ENCODE results near the gene CALCR. TPM values are rescaled to one million over a fixed set of nuclear protein-coding genes. Genes with fewer than 3 reads are reported as not detected.
"Not testable (repeated sequence)": the region's sequence is repeated elsewhere in the genome, so short reads cannot be mapped to it uniquely, and the experiment has no call there.

The CALCR gene
- total RNA-seq, 1 experiment from 2014 or later: not detected

DNA sequence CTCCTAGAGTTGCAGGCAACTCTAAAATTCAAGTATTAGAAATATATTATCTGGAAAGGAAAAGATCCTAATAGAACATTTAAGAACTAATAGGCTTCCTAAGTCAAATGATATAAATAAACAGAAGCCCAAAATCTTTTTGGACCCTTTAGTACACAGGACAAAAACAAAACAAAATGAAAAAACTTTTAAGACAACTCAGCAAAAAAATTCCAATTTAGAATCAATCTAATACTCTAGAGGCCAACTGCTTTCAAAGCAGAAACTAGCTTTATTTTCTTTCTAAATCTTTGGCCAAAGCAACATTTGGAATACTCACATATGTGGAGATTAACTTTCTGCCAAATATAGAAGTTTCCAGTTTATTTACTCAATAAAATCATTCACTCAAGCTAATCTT is 65.2 kb downstream of the CALCR start:
- Mint-ChIP-seq H3K27ac (ENCODE audit: unreplicated experiment) (no peak overlapping the region), H3K36me3 (ENCODE audit: insufficient read depth, unreplicated experiment) (no peaks in the 10 kb centered on the region), H3K4me3 (ENCODE audit: unreplicated experiment) (no peak overlapping the region), H3K27me3 (ENCODE audit: insufficient read depth, unreplicated experiment) (peaks cover 21% of the 10 kb centered on the region), H3K9me3 (ENCODE audit: unreplicated experiment) (no peaks in the 10 kb centered on the region), H3K4me1 (ENCODE audit: low read depth, unreplicated experiment) (no peaks in the 10 kb centered on the region)
- H3K4me1 ChIP-seq: no peaks in the 10 kb centered on the region
- no peak for TF ChIP-seq CTCF (IDR thresholded peaks at IDR 0.05; ENCODE audit: insufficient read depth in 1 of 2, low read depth in 1 of 2, low read length in 1 of 2, severe bottlenecking in 1 of 2, unreplicated experiment in 1 of 2)
- ChIA-PET POLR2A (no interaction called here), CTCF (no interaction called here)
- DNase-seq: no peak
- H3K9me3 ChIP-seq: no peaks in the 10 kb centered on the region
- intact Hi-C loops (cut with micrococcal nuclease; ENCODE audit: unreplicated experiment): no loop called here
- H3K27me3 ChIP-seq (replicated peaks; ENCODE audit: control insufficient read depth, insufficient read depth, low read length): peaks cover 1% of the 10 kb centered on the region; the same call in 1 of the 2 replicates
- H3K4me3 ChIP-seq (ENCODE audit: low read depth, low read length): no peak overlapping the region
- H3K36me3 ChIP-seq (ENCODE audit: control insufficient read depth, insufficient read depth, low read length): no peaks in the 10 kb centered on the region
- no TSS peak for BruUV-seq (replicated peaks)

DNA sequence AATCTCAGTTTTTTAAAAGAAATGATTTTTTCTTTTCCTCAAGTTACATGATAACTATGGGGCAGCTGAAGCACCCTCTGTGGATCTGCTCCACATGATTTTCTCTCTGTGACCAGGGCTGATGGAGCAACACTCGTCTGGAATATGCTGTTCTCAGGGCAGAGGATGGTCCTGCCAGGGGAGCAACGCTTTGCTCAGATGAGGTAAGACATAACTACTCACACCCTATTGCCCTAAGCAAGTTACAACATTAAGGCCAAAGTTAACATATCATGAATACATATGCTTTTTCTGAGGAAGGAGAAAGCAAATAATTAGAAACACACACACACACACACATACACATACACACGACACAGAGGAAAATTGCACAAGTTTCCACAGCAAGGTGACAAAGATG is 71.4 kb downstream of the CALCR start:
- no peak overlapping the region for H3K4me3 Mint-ChIP-seq (ENCODE audit: unreplicated experiment)
- no peak for TF ChIP-seq CTCF (IDR thresholded peaks at IDR 0.05; ENCODE audit: insufficient read depth in 1 of 2, low read depth in 1 of 2, low read length in 1 of 2, severe bottlenecking in 1 of 2, unreplicated experiment in 1 of 2)
- peaks cover 1% of the 10 kb centered on the region; the same call in 1 of the 2 replicates for H3K27me3 ChIP-seq (replicated peaks; ENCODE audit: control insufficient read depth, insufficient read depth, low read length)
- H3K4me1 Mint-ChIP-seq (ENCODE audit: low read depth, unreplicated experiment): no peaks in the 10 kb centered on the region
- no peaks in the 10 kb centered on the region for H3K36me3 ChIP-seq (ENCODE audit: control insufficient read depth, insufficient read depth, low read length)
- BruUV-seq (replicated peaks): no TSS peak
- H3K4me3 ChIP-seq (ENCODE audit: low read depth, low read length): no peak overlapping the region
- peaks cover 23% of the 10 kb centered on the region for H3K27me3 Mint-ChIP-seq (ENCODE audit: insufficient read depth, unreplicated experiment)
- no peaks in the 10 kb centered on the region for H3K9me3 ChIP-seq
- H3K9me3 Mint-ChIP-seq (ENCODE audit: unreplicated experiment): no peaks in the 10 kb centered on the region
- H3K27ac Mint-ChIP-seq (ENCODE audit: unreplicated experiment): no peak overlapping the region
- POLR2A ChIA-PET: no interaction called here
- no peaks in the 10 kb centered on the region for H3K36me3 Mint-ChIP-seq (ENCODE audit: insufficient read depth, unreplicated experiment)
- intact Hi-C loops (cut with micrococcal nuclease; ENCODE audit: unreplicated experiment): no loop called here
- no peaks in the 10 kb centered on the region for H3K4me1 ChIP-seq
- DNase-seq: no peak
- CTCF ChIA-PET: no interaction called here

- H3K27me3 ChIP-seq (replicated peaks; ENCODE audit: control insufficient read depth, insufficient read depth, low read length); CTCF ChIA-PET; intact Hi-C loops (cut with micrococcal nuclease; ENCODE audit: unreplicated experiment); H3K36me3 ChIP-seq (ENCODE audit: control insufficient read depth, insufficient read depth, low read length); BruUV-seq (replicated peaks); H3K36me3 Mint-ChIP-seq (ENCODE audit: insufficient read depth, unreplicated experiment); POLR2A ChIA-PET; H3K4me3 Mint-ChIP-seq (ENCODE audit: unreplicated experiment); H3K4me3 ChIP-seq (ENCODE audit: low read depth, low read length); H3K4me1 ChIP-seq; H3K27ac Mint-ChIP-seq (ENCODE audit: unreplicated experiment); DNase-seq; H3K4me1 Mint-ChIP-seq (ENCODE audit: low read depth, unreplicated experiment); H3K9me3 ChIP-seq; H3K9me3 Mint-ChIP-seq (ENCODE audit: unreplicated experiment): not testable (repeated sequence)
- H3K27me3 Mint-ChIP-seq (ENCODE audit: insufficient read depth, unreplicated experiment): peaks cover 15% of the 10 kb centered on the region
Observed at GRCh38 chr7:93491860-93492259, 82.7 kb downstream of the CALCR start.

Data from Caco-2 (cell line).